SK-N-SH (cell line): ENCODE data around the gene DHRS9. TPM values are rescaled to one million over a fixed set of nuclear protein-coding genes. Genes with fewer than 3 reads are reported as not detected.

ENCODE experiments used
- CTCF ChIA-PET: fragments of 300-600, 350-600 bp; formaldehyde crosslinking; extraction: SDS; loops from one replicate; lab custom pipeline; 2021; lab: Yijun Ruan, JAX
- POLR2A ChIA-PET: fragments of 350-600 bp; sonication (Branson Sonifier 250); formaldehyde crosslinking; extraction: SDS; loops from one replicate; lab custom pipeline; 2020; ENCODE audit warnings: antibody characterized with exemption, inconsistent platforms; lab: Yijun Ruan, JAX
- DNase-seq: peaks from one replicate; pipeline ENCODE4 v3.0.0; 2012
- H2AFZ ChIP-seq: fragments of 200-600 bp; sonication (generic); 2 replicates; pipeline ENCODE4 v1.8.1; 2016; ENCODE audit warnings: antibody characterized with exemption, mild to moderate bottlenecking, low read depth
- H3F3A ChIP-seq: fragments of 200-600 bp; sonication (generic); replicated peaks from 2 replicates; pipeline ENCODE3; 2016; ENCODE audit warnings: antibody characterized with exemption, mild to moderate bottlenecking; ENCODE audit not compliant: insufficient read depth
- H3K27ac ChIP-seq, 2 experiments: fragments of 200-500 bp in 1 of 2; fragments of 200-600 bp in 1 of 2; sonication (Bioruptor generic) in 1 of 2; sonication (generic), shearing (Covaris generic) in 1 of 2; 2 replicates each; pipeline versions ENCODE4 v1.5.1 to v1.6.1; 2014 to 2016; ENCODE audit warnings: low read depth in 2 of 2, inconsistent platforms in 1 of 2, low read length in 1 of 2, mild to moderate bottlenecking in 1 of 2, mixed read lengths in 1 of 2
- H3K27me3 ChIP-seq: fragments of 200-600 bp; sonication (generic), shearing (Covaris generic); 2 replicates; pipeline ENCODE4 v1.6.1; 2016; ENCODE audit warnings: mixed run types; ENCODE audit not compliant: insufficient read depth
- H3K36me3 ChIP-seq, 2 experiments: fragments of 200-500 bp in 1 of 2; fragments of 200-600 bp in 1 of 2; sonication (Bioruptor generic) in 1 of 2; sonication (generic) in 1 of 2; replicated peaks in 1 of 2; 2 replicates each; pipeline versions ENCODE3 to v1.5.1; 2014 to 2016; ENCODE audit warnings: low read length in 1 of 2, mild to moderate bottlenecking in 1 of 2; ENCODE audit not compliant: insufficient read depth in 2 of 2, control insufficient read depth in 1 of 2
- H3K4me1 ChIP-seq, 2 experiments: fragments of 200-500 bp in 1 of 2; fragments of 200-600 bp in 1 of 2; sonication (Bioruptor generic) in 1 of 2; sonication (generic), shearing (Covaris generic) in 1 of 2; 2 replicates each; pipeline versions ENCODE4 v1.5.1 to v1.6.1; 2014 to 2016; ENCODE audit warnings: low read depth in 1 of 2, low read length in 1 of 2, mixed run types in 1 of 2; ENCODE audit not compliant: insufficient read depth in 2 of 2, control insufficient read depth in 1 of 2
- H3K4me2 ChIP-seq: fragments of 200-600 bp; sonication (generic), shearing (Covaris generic); 2 replicates; pipeline ENCODE4 v1.6.1; 2017; ENCODE audit warnings: mixed run types
- H3K4me3 ChIP-seq, 2 experiments: fragments of 200-500 bp in 1 of 2; fragments of 200-600 bp in 1 of 2; sonication (Bioruptor generic) in 1 of 2; sonication (generic), shearing (Covaris generic) in 1 of 2; 2 replicates each; pipeline versions ENCODE4 v1.5.1 to v1.8.1; 2014 to 2016; ENCODE audit warnings: low read depth in 2 of 2, inconsistent platforms in 1 of 2, low read length in 1 of 2, mild to moderate bottlenecking in 1 of 2, mixed read lengths in 1 of 2, moderate library complexity in 1 of 2
- H3K79me2 ChIP-seq: fragments of 200-600 bp; sonication (generic); 2 replicates; pipeline ENCODE4 v1.8.1; 2017; ENCODE audit warnings: mild to moderate bottlenecking; ENCODE audit not compliant: insufficient read depth
- H3K9ac ChIP-seq: fragments of 200-600 bp; sonication (generic); 2 replicates; pipeline ENCODE4 v1.6.1; 2017; ENCODE audit warnings: mixed run types
- H3K9me2 ChIP-seq: fragments of 200-600 bp; sonication (generic); 2 replicates; pipeline ENCODE4 v1.6.1; 2017; ENCODE audit warnings: mixed run types
- H3K9me3 ChIP-seq: fragments of 200-600 bp; sonication (generic); 2 replicates; pipeline ENCODE4 v1.6.1; 2017; ENCODE audit warnings: mixed run types, mild to moderate bottlenecking, moderate library complexity
- H4K20me1 ChIP-seq: fragments of 200-600 bp; sonication (generic); 2 replicates; pipeline ENCODE4 v1.6.1; 2017; ENCODE audit warnings: mild to moderate bottlenecking, mixed run types; ENCODE audit not compliant: insufficient read depth
- CHD2 ChIP-seq: fragments of 150-350 bp; IDR thresholded peaks from 2 replicates; pipeline ENCODE4 v1.6.1; 2018; ENCODE audit warnings: low read length; ENCODE audit not compliant: partially characterized antibody
- CTCF ChIP-seq: fragments of 200-600 bp; sonication (generic); IDR thresholded peaks from 2 replicates; pipeline ENCODE4 v1.6.1; 2017; ENCODE audit warnings: antibody characterized with exemption, mild to moderate bottlenecking, moderate library complexity
- ELF1 ChIP-seq: IDR thresholded peaks from 2 replicates; pipeline ENCODE4 v1.4.0; 2012
- EP300 ChIP-seq, 2 experiments: IDR thresholded peaks; 2 replicates each; pipeline versions ENCODE4 v1.4.0 to v1.6.1; 2012; ENCODE audit warnings: borderline replicate concordance in 1 of 2, low read depth in 1 of 2, low read length in 1 of 2
- FOXJ3 ChIP-seq: sonication (generic); formaldehyde crosslinking; IDR thresholded peaks from 2 replicates; pipeline ENCODE4 v1.5.1; 2020; ENCODE audit warnings: mild to moderate bottlenecking, missing genetic modification reagents
- FOXM1 ChIP-seq: IDR thresholded peaks from 2 replicates; pipeline ENCODE4 v1.4.0; 2012; ENCODE audit warnings: low read depth, mild to moderate bottlenecking
- GATA2 ChIP-seq: sonication (generic); formaldehyde crosslinking; IDR thresholded peaks from 2 replicates; pipeline ENCODE4 v1.5.0; 2020; ENCODE audit warnings: mild to moderate bottlenecking, missing genetic modification reagents
- NRF1 ChIP-seq: IDR thresholded peaks from 2 replicates; pipeline ENCODE4 v1.6.1; 2012; ENCODE audit warnings: low read depth, mild to moderate bottlenecking, low read length
- REST ChIP-seq: IDR thresholded peaks from 2 replicates; pipeline ENCODE4 v1.6.1; 2012; ENCODE audit warnings: mild to moderate bottlenecking, low read depth, low read length, moderate library complexity
- SMC3 ChIP-seq: IDR thresholded peaks from 2 replicates; pipeline ENCODE4 v1.6.1; 2012; ENCODE audit warnings: low read depth, low read length, improper control_type of control experiment
- TEAD4 ChIP-seq: IDR thresholded peaks from 2 replicates; pipeline ENCODE4 v1.4.0; 2012; ENCODE audit warnings: mild to moderate bottlenecking, borderline replicate concordance; ENCODE audit not compliant: insufficient read depth
- USF2 ChIP-seq: fragments of 150-350 bp; IDR thresholded peaks from 2 replicates; pipeline ENCODE4 v1.6.1; 2017; ENCODE audit warnings: antibody characterized with exemption, low read length, low read depth, borderline replicate concordance
- WGBS: methylation state at CpG from one replicate; pipeline ENCODE4 v1.1.6; 2017; ENCODE audit warnings: low lambda C conversion rate; 5-methylcytosine and 5-hydroxymethylcytosine counted together
- polyA plus RNA-seq, 3 experiments: library from polyadenylated mRNA; depleted of rRNA; stranded (reverse); fragments of >200 nt; gene quantifications; 2 replicates each; pipeline ENCODE4 v1.2.3, GENCODE V29; 2012
- TF ChIP-seq, protein P1 (sequence below): IDR thresholded peaks from 2 replicates; pipeline ENCODE4 v1.4.0; 2012; ENCODE audit warnings: low read depth, borderline replicate concordance
- TF ChIP-seq, protein P2 (sequence below): IDR thresholded peaks from 2 replicates; pipeline ENCODE4 v1.4.0; 2012; ENCODE audit warnings: low read depth

DHRS9 gene
- polyA plus RNA-seq, 1 of the 3 experiments (the other 2 are of a cell fraction), result not detected

DNA sequence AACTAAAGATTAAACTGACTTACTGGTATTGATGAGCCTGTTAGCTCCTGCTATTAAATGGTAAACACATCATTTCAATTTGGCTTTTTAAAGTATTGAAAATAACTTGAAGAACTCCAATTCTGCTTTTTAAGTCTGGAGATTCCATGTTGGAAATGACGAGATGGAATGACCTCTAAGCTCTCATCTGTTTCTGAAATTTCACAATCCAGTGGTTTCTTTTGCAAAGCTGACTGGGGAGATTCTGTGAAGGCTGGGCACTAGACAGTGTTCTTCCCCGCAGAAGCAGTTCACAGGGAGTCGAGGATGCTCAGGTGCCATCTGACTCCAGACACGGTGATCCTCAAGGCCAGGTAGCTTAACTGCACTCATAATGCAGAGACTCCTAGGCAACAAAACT lies 44.7 kb downstream of the DHRS9 start:
- CTCF ChIA-PET, result interaction anchor here (0.6 to 1.2 kb wide), 4 partner anchors 18 to 1862 kb away, joined by 3 to 4 read pairs (median 4); no protein-coding TSS in a partner anchor

More for the DNA sequence above, 44.7 kb downstream of the DHRS9 start:
- no peak for DNase-seq
- Histone ChIP-seq H3K27me3 (no peaks in the 10 kb centered on the region), H2AFZ (no peak overlapping the region), H3K79me2 (no peaks in the 10 kb centered on the region), H3K36me3 (no peaks in the 10 kb centered on the region), H3K9me2 (no peaks in the 10 kb centered on the region), H3K9ac (no peak overlapping the region), H3K4me2 (no peak overlapping the region), H3F3A (no peaks in the 10 kb centered on the region), H4K20me1 (no peaks in the 10 kb centered on the region), H3K4me1 (no peaks in the 10 kb centered on the region; a peak in 1 of 4 replicates), H3K27ac (no peak overlapping the region), H3K9me3 (no peaks in the 10 kb centered on the region), H3K4me3 (no peak overlapping the region)
- TF ChIP-seq CHD2 (no peak), CTCF (no peak), REST (no peak), FOXM1 (no peak), FOXJ3 (CRISPR knock-in tag) (no peak), SMC3 (no peak), USF2 (no peak), ELF1 (no peak), NRF1 (no peak), GATA2 (no peak), TEAD4 (no peak), EP300 (IDR thresholded peaks at IDR 0.05; ENCODE audit: borderline replicate concordance in 1 of 2, low read depth in 1 of 2, low read length in 1 of 2) (no peak)
- TF ChIP-seq, protein P1, sequence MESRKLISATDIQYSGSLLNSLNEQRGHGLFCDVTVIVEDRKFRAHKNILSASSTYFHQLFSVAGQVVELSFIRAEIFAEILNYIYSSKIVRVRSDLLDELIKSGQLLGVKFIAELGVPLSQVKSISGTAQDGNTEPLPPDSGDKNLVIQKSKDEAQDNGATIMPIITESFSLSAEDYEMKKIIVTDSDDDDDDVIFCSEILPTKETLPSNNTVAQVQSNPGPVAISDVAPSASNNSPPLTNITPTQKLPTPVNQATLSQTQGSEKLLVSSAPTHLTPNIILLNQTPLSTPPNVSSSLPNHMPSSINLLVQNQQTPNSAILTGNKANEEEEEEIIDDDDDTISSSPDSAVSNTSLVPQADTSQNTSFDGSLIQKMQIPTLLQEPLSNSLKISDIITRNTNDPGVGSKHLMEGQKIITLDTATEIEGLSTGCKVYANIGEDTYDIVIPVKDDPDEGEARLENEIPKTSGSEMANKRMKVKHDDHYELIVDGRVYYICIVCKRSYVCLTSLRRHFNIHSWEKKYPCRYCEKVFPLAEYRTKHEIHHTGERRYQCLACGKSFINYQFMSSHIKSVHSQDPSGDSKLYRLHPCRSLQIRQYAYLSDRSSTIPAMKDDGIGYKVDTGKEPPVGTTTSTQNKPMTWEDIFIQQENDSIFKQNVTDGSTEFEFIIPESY, result no peak
- TF ChIP-seq, protein P2, sequence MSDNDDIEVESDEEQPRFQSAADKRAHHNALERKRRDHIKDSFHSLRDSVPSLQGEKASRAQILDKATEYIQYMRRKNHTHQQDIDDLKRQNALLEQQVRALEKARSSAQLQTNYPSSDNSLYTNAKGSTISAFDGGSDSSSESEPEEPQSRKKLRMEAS, result no peak
- WGBS, result 57% methylated on average over 4 of the region's 4 CpGs
- POLR2A ChIA-PET, result no interaction called here
